ENCODE results near the gene SLC35G1.

SLC35G1 gene, protein sequence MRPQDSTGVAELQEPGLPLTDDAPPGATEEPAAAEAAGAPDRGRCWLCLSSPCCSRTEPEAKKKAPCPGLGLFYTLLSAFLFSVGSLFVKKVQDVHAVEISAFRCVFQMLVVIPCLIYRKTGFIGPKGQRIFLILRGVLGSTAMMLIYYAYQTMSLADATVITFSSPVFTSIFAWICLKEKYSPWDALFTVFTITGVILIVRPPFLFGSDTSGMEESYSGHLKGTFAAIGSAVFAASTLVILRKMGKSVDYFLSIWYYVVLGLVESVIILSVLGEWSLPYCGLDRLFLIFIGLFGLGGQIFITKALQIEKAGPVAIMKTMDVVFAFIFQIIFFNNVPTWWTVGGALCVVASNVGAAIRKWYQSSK

DNA sequence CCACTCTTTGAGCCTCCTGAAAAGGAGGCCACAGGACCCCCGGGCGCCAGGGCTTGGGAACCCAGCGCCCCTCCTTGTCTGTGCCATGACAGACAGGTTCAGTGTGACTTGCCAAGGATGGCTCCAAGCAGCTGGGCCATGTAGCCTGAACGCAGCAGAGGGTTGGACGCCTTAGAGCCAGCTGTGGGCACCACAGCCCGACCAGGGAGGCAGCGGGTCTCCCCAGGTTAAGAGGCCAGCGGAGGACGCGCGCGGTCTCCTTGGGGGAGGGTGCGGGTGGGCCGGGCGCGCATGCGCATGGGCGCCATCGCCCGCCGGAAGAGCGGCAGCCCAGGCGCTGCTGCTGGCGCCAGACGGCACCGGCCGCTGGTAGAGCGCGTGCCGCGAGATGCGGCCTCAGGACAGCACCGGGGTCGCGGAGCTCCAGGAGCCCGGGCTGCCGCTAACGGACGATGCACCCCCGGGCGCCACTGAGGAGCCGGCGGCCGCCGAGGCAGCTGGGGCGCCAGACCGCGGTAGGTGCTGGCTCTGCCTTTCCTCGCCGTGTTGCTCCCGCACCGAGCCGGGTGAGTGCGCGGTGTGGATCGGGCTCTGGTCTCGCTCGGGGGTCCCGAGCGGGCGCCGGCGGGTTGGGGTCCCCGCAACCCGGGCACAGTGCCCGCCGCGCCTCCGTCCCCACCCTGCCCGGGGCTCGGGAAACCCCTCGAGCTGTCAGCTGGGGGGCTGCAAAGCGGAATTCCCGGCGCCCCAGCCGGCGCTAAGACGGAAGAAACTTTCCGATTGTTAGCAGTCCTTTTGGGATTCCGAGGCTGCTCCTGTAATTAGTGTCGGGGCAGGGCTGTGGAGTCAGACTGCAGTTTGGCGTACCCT lies at the start of gene SLC35G1:
Gene SLC35G1, plus strand, starts transcription at position 333 of the 870 bp plus-strand sequence. Its CDS starts 56 bp downstream, at position 389.
- peak; percentile 6 for DNase-seq

DNA sequence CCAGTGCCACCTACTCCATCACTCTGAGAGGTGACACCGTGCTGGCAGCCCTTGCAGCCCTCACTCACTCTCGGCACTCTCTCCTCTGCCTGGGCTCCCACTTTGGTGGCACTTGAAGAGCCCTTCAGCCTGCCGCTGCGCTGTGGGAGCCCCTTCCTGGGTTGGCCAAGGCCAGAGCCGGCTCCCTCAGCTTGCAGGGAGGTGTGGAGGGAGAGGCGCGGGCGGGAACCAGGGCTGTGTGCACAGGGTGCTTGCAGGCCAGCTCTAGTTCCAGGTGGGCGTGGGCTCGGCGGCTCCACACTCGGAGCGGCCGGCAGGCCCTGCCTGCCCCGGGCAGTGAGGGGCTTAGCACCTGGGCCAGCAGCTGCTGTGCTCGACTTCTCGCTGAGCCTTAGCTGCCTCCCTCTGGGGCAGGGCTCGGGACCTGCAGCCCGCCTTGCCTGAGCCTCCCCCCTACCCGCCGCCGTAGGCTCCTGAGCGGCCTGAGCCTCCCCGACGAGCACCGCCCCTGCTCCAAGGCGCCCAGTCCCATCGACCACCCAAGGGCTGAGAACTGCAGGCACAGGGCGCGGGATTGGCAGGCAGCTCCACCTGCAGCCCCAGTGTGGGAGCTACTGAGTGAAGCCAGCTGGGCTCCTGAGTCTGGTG lies 48.7 kb upstream of the SLC35G1 start:
- DNase-seq: no peak

DNA sequence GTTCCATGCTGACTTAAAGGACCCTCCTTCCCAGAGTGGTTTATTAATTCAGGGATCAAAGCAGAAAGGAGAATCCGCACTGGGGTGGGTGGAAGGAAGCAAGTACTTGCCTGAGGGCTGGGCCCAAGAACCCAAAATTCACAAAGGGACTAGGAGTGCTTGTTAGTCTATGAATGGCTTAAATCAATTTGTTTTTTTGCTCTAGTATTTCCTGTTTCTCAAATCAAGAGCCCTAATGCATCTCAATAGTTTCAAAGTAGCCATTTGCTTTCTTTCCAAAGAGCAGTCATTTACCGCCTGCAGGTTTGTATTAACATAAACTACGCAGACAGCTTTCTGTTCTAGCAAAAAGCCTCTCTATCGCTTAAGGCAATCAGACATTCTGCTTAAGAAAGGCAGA lies 44.2 kb upstream of the SLC35G1 start:
- DNase-seq: no peak

DNA sequence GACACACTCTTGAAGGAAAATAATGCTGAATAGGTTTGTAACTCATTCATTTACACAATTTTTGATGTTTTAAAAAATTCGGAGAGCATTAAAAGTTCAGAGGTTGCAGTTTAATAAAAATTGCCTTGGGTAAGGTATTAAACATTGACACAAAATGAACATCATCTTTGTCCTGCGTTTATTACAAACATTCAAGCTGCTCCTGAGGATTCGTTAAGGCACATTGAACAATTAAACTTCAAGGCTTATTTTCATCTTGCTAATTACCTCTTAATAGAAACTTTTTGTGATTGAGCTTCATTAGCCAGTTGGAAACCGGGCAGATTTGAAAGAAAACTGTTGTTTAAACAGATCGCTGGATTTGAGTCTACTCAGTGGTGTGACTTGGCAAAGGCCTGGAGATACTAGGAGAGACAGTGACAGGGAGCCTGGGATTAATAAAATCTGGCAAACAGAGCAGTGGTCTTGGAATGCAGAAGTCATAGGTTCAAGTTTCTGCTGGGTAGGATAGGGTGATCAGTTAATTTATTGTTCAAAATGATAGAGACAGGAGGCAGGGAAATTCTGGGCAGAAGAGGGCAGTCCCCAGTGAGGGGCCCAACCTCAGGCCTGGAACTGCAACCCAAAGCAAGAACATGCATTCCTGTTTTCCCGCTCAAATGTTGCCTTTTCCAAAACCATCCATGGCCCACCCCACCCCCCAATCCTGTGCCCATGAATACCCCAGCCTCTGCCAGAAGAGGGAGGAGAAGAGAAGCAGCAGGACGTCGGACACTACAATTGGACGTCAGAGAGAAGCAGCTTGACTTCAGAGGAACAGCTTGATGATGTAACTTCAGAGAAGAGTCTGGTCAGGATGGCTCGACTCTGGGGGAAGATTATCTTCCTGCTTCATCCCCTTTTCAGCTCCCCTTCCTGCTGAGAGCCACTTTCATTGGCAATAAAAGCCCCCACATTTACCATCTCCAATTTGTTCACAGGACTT lies 43.5 kb upstream of the SLC35G1 start:
- no peak for DNase-seq

DNA sequence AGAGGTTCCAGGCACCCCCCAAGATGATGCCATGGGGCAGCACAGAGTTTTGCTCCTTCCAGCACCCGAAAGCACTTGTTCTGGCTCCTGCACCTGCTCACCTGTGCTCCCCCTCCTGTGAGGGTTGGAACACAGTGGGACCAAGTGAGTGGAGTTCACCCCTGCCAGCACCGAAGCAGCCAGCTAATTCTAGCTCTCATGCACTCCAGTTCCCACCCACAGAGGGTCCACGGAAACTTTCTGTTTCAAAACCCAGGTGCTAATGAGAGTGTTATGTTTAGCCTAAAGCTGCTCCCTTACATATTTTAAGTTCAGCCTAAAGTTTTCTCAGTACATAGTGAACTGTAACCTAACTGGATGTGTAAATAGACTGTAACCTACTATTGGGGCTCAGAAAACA lies 42.6 kb upstream of the SLC35G1 start:
- no peak for DNase-seq

DNA sequence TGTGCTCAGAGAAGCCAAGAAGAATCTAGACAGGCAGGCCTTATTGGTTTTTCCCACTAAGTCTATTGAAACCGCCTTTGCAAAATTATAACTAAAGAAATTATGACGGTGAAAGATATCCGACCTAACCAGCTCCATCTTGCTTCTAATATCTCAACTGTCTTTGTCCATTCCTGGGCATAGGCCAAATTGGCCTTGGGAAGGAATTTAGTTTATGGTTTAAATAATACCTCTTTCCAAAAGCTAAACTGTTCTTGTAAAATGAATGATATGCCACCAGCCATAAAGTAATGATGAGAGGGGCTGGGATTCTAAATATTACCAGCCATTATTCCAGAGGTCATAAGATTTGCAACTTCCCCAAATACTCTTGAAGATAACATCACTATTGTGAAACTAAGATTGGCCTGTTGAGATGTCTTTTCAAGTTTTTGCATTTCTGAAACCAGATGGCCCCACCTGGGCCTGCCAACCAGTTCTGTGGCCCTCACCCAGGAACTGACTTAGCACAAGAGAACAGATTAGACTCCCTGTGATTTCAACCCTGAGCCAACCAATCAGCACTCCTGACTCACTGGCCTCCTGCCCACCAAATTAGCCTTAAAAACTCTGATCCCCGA lies 41.2 kb upstream of the SLC35G1 start:
- DNase-seq: peak; percentile 51

DNA sequence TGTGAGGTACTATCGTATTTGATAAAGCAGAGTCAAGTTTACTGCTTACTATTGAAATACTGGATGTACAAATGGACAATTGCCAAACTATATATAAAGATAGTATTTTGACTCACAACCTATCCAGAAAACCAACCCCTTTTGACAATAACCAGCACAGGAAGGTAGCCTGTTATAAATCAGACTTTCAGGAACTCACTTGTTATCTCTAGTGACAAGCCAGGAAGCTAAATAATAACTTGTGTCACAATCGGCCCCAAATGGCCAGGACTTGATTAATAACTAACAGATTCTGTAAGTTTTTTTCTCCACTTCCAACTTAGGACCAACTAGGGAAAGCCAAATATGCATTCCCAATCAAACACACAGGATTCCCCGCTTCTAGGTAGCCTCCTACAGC lies 38.8 kb upstream of the SLC35G1 start:
- no peak for DNase-seq

DNA sequence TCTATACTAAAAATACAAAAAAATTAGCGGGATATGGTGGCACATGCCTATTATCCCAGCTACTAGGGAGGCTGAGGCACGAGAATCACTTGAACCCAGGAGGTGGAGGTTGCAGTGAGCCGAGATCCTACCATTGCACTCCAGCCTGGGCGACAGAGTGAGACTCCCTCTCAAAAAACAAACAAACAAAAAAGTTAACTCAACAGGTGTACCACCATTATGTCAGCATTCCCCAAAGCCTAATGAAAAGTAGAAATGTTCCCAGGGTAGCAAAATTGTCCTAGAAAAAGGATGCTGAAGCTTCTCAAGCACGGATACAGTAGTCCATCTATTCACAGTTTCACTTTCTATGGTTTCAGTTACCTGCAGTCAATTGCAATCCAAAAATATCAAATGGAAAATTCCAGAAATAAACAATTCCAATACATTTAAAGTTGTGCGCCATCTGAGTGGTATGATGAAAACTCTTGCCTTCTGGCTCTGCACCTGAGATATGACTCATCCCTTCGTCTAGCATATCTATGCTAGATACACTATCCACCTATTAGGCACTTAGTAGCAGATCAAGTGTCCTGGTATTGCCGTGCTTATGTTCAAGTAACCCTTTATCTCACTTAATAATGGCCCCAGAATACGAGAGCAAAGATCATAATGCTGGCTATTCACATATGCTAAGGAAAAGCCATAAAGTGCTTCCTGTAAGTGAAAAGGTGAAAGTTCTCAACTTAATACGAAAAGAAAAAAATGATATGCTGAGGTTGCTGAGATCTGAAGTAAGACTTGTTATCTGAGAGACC lies 37.2 kb upstream of the SLC35G1 start:
- DNase-seq: no peak

DNA sequence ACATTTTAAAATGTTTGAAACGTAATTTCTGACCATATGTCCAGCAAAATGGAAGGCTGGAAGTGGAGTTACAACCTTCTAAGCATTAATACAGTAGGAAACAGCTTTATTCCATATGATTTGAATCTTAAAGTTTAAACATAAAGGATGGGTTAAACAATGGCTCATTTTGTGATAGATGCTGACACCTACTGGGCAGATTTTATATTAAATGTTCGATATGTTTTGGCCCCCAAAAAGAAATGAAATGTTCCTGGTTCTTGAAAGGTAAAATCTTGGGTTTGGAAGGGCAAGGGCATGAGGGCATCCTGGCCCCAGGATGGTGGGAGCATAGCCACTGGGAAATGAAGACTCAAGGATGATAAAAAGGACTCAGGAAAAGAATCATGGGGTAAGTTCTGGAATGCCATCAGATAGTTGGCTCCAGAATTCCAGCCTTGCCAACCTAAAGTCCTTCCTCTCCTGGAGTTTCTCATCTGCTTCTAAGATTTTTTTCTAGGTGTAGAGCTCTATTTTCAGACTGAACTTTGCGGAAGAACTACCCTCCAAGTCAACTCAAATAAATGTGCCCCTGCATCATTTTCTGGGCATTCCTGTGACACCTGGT lies 34.6 kb upstream of the SLC35G1 start:
- no peak for DNase-seq

DNA sequence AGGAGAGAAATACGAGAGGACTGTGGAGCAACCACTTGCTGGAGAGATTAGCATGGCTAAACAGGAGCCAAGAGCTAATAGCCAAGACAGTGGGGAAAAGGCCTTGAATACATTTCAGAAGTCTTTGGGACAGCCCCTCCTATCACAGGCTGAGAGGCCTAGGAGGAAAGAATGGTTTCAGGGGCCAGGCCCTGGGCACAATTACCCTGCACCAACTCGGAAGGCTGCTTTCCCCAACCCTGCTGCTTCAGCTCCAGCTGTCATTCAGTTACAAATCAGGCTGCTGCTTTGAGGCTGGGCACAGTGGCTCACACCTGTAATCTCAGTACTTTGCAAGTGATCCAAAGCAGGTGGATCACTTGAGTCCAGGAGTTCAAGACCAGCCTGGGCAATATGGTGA lies 32.0 kb upstream of the SLC35G1 start:
- no peak for DNase-seq

DNA sequence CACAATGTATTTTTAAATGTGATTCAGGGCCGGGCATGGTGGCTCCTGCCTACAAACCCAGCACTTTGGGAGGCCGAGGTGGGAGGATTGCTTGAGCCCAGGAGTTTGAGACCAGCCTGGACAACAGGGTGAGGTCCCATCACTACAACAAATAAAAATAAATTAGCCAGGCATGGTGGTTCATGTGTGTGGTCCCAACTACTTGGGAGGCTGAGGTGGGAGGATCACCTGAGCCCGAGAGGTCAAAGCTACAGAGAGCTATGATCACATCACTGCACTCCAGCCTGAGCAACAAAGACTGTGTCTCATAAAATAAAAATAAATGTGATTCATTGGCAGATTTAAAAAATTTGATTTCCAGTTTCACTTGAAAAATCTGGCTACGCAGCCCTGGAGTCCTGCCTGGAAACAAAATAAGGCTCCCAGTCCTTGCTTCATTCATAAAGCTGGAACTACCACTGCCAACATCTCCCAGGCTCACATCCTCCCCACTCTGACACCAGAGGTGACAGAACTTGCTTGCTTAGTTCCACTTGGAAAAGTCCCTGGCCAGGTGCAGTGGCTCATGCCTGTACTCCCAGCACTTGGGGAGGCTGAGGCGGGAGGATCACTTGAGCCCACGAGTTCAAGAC lies 27.9 kb upstream of the SLC35G1 start:
- DNase-seq: no peak

DNA sequence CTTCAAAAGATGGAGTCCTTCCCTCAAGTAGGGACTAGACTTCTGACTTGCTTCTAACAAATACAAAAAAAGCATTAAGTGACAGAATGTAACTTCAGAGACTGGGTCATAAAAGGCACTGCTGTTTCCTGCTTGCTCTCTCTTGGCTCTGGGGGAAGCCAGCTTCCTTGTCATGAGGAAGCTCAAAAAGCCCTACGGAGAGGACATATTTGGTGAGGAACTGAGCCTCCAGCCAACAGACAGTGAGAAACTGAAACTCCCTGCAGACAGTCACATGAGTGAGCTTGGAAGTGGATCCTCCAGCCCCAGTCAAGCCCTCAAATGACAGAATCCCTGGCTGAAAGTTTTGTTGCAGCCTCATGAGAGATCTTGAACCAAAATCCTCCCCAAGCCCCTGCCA lies 26.3 kb upstream of the SLC35G1 start:
- no peak for DNase-seq

DNA sequence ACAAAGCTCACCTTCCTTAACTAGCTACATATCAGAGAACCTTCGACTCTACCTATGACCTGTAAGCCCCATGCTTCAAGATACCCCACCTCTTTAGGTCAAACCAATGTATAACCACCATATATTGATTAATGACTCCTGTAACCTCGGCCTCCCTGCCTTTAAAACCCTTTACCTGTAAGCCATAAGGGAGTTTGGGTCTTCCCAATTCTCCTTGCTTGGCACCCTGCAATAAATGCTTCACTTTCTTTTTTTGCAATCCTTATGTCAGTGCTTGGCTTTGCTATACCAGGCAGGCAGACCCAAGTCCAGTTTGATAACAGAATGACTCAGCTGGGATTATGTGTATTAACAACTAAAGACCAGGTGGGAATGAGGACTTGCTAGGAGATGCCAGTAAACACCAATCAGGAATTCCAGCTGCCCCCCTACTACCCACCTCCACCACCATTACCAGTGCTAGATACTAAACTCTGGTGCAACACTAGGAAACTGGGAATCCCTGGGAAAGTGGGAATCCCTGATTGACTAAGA lies 22.0 kb upstream of the SLC35G1 start:
- no peak for DNase-seq

DNA sequence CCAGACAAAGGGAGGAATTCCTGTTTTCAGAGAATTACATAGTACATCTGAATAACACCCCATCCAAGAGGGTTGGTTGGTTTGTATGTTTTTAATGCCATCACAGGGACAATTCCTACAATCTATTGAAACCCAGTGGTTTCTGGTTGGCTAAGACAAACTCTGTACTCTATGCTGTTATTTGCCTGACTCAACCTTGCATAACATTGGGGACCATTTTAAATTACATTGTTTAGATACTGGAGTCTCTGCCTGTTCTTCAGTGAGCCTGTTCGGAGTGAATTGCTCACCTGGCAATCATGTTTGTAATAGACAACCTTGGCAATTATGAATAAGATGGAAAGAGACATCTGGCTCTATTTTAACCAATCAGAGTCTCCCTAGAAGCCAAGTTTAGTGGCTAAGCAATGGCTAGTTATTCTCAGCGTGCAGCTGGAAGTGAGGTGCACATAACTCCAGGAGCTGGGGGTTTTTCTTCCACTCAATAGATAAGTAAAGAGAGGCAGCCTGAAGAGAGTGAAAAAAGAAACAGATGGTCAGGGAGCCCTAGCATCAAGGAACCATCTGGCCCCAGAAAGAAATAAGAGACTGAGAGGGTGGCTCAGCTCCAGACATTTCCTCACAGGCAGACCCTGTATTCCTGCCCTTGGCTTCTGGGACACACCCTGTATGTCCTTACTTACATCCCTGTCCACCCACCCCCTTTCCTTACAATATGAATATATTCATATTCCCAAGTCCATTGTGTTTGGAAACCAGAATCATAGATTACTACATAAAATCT lies 21.2 kb upstream of the SLC35G1 start:
- DNase-seq: peak; percentile 62

DNA sequence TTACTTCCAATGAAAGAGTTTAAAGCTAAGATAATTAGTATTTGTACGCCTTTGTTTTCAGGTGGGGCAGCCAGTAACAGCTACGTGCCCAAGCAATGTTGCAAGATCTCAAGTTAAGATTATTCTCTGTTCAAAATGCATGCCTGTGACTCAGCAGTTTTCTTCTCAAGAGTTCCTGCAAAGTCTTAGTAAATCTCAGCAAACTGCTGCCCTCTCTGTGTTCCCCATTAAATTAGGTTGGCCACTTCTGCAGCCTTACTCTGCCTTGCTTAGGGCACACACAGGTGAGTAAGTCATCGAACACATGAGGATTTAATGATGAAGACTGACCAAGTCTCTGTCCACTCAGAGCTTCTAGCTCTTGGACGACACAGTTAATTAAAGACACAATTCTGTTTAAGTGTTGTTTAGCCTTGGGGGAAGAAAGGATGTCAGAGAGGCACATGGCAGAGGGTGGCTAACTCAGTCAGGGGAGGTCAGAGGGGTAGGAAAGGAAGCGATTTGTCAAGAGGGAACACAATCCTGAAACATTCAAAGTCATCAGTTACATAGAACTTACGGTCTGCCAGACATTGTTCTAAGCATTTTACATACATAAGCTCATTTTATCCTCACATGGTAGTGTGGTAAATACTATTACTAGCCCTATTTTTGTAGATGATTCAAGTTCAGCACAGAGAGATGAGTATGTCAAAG lies 20.2 kb upstream of the SLC35G1 start:
- no peak for DNase-seq

DNA sequence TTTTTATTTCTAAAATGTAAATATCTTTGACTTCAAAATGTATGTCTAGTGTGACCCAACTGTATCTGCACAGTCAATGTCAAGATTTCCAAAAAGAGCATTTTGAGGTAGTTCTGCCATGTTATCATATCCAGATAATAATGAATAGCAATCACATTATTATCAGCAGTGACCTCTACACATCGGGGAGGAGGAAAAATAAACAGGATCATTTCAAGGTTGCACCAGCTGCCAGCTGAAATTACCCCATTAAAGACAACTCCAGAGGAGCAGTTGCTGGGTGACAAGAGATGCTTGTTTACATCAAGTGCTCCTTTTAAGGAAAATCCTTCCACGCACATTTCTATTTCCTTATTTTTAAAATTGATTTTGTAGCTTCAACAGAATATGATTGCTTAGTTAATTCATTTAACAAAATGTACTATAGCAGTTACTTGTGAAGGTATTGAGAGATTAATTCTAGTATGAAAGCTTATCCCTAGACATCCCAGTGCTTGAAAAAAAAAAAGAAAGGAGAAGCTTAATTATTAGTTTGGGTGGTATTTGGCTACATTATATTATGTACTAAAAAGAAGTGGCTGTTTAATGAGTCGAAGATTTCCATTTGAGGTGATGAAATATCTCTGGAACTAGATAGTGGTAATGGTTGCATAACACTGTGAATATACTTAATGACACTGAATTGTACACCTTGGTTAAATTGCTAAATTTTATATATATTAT lies 19.3 kb upstream of the SLC35G1 start:
- no peak for DNase-seq

DNA sequence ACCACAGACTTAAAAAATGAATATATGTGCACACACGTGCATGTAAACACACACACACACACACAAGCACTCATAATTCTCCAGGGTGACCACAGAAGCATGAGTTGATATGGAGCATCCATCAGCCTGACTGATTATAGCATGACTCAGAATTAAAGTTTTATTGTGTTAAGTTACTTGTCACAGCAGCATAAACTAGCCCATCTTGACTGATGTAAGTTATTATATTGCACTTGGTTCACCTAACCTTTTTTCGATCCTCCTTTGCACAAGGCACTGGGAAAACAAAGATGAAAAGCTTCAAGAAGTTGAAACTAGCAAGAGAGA lies 18.8 kb upstream of the SLC35G1 start:
- DNase-seq: no peak

DNA sequence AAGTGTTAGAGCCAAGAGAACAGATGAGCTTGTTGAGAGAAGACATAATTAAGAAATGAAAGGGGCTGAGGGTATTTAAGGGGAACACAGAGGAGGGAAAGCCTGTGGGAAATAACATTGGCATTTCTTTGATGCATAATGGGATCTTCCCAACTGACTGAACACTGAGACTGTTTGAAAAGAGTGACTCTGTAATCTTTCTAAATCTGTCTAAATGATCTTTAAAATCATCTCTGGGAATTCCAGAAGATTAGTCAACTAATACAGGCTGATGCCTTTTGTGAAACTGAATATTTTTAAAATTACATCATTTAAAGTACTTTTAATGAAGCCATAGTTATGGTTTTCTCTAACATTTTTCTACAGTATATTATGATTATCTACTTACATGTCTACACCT lies 17.4 kb upstream of the SLC35G1 start:
- no peak for DNase-seq
